HG03103 (cell line): ENCODE measurements around the gene TAB2.
"Not testable (repeated sequence)": the region's sequence is repeated elsewhere in the genome, so short reads cannot be mapped to it uniquely, and the experiment has no call there.

Experiments used
- ATAC-seq: cut with Tn5 transposase; IDR thresholded peaks from one replicate; pipeline ENCODE4 v1.9.1; 2021; ENCODE audit warnings: low read depth; ENCODE audit not compliant: unreplicated experiment

TAB2 gene

DNA sequence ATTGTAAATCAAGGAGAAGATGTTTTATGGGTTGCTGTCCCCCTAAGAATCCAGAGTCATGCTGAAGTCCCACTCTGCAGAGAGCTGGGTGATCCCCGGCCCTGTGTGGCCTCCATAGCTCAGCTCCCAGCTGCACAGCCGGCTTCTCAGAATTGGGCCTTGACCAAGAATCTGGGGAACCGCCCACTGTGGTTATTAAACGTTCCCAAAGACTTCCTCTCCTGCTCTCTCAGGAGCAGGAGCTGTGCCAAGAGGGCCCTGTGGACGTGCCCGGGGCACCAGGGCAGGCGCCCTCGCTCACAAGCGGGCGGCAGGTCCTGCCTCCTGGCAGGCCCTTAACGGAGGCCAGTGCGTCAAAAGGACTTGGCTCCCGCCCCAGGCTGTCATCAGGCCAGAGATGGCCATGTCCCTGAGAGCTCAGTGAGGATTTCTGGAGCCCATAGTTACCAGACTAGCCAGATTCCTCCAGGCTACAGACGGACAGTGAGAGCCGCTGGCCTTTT is 136.9 kb downstream of the TAB2 start:
- ATAC-seq: no peak

DNA sequence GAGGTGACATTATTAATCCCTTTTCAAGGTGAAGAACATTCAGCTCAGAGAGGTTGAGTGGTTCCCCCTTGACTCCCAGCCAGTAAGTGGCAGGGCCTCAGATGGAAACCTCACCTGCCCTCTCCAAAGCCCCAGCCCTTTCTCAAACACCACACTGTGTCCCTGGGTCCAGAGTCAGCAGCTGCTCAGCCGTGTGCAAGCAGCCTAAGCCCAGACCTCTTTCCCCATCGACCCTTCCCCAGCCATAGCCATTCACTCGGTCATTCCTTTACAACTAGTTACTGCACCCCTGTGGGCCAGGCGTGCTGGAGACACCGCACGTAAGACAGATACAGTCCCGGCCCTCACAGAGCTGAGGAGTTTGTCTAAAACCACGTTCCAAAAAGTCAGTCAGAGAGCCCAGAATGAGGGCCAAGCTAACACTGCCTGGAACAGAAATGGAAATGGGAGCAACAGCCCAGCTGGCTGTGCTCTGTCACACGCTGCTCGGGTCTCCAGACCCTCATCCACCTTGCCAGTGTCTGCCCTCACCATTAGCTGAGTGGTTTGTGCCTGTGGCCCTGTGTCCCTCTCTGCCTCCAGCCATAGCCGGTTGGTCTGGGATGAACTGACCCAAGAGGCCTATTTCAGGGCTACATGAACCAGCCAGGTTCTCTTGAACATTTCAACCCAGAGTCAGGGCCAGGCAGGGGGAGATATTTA is 137.7 kb downstream of the TAB2 start:
- ATAC-seq: no peak

DNA sequence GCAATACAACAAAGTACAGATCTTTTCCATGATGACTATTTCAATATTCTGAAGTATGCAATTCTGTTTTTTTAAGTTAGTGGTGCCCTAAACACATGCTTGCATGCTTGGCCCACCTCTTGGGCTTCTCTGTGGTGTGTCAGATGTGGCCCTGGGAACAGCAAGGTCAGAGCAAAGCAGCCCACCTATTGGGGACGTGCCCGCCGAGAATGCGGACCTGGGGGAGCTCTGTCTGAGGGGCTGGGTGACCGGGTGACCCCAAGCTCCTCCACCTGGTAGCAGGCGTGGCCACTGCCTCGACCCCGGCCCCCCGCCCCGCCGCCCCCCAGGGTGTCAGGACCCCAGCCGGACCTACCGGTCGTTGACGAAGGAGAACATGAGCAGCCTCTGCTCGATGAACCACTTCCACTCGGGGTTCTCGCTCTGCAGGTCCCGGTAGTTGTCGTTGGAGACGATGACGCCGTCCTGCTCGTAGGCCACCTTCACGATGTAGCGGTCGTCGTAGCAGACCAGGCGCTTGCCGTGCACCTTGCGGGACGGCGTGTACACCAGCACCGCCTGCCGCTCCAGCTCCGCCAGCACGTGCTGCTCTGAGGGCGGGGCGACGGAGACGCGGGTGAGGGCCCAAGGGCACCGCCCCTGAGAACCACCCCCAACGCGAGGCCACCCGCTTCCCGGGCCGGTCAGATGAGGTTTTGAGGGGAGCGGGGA is 139.0 kb downstream of the TAB2 start:
- ATAC-seq: no peak

DNA sequence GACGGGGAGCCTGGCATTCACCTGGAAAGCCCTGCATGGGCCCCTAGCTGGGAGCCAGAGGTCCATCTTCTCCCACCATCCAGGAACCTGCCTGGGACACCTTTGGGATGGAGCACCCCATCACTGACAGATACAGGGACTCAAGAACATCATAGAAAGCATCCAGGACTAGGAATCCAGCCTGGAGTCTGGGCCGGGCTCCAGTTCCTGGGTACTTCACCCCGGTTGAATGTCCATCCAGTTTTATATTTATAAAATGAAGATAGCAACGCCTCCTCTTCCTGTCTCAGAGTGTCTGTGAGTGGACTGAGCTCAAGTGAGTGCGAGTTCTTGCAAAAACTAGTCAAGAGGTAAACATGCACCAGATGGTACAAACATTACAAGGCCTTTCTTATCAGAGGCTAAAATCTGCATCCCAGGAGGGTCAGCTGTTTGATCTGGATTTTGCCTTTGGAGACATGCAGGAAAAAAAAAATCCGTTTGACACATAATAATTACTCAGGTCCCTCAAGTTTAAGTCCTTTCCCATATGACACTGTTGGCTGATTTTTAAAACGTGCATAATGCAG is 139.9 kb downstream of the TAB2 start:
- no peak for ATAC-seq

DNA sequence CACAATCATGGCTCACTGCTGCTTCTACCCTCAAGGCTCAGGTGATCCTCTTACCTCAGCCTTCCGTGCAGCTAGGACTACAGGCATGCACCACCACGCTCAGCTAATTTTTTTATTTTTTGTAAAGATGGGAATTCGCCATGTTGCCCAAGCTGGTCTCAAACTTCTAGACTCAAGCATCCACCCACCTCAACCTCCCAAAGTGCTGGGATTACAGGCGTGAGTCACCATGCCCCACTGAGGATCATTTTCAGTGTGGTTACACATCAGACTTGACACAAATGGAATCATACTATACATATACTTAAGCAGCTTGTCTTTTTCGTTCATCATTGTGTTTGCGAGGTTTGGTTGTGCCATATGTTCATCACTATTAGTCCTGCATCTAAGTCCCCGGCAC is 140.7 kb downstream of the TAB2 start:
- no peak for ATAC-seq

DNA sequence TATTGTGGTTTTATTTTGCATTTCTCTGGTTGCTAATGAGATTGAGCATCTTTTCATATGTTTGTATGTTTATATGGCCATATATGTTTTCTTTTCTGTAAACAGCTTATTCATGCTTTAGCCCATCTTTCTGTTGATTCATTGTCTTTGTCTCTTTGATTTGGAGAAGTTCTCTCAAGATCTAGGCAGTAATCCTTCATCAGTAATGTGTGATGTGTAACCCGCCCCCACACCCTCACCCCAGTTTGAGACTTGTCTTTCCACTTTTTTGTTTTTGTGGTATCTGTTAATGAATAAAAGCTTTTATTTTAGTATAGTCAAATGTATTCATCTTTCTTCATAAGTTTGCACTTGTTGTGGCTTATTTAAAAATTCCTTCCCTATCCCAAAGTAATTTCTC is 141.3 kb downstream of the TAB2 start:
- ATAC-seq: no peak

DNA sequence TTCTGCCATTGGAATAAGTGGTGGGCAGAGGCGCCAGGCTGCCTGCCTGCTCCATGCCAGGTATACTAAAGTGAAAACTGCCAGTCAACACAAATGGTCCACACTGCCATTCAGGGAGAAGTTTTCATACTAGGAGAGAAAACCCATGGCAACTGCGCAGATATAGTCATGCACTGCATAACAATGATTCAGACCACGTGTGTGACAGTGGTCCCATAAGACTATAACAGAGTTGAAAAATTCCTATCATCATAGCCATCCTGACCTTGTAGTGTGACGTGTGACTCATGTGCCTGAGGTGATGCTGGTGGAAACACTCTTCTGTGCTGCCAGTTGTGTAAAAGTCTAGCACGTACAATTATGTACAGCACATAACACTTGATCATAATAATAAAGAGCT is 142.2 kb downstream of the TAB2 start:
- ATAC-seq: no peak

DNA sequence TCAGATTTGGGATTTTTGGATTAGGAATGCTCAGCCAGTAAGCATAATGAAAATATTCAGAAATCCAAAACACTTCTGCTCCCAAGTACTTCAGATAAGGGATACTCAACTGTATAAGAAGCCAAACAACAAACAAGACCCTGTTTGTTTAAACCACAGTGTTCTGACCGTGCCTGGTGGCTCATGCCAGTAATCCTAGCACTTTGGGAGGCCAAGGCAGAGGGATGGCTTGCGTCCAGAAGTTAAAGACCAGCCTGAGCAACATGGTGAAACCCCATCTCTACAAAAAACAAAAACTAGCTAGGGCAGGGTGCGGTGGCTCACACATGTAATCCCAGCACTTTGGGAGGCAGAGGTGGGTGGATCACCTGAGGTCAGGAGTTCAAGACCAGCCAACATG is 142.7 kb downstream of the TAB2 start:
- not testable (repeated sequence) for ATAC-seq
